Stimulated activated CD4-positive, alpha-beta T cell treated with anti-CD3 and anti-CD28 coated beads, Interleukin-12 subunit alpha, Interleukin-12 subunit beta, amount 100 ng/mL, for 48 hours (primary cell): ENCODE data around the gene MEDAG.

Experiments
- DNase-seq, 3 donors: peaks; one replicate each; pipeline ENCODE4 v3.0.0-alpha.2; 2020; ENCODE audit warnings: low read depth in 2 of 3, low spot score in 1 of 3

The MEDAG gene

GRCh38 chr13:30936971-30937370 lies 30.9 kb downstream of the MEDAG start:
- DNase-seq = no peak

- DNase-seq = no peak
These were observed 37.8 kb downstream of the MEDAG start for GRCh38 chr13:30943881-30944280.

GRCh38 chr13:30957258-30957943 lies 51.3 kb downstream of the MEDAG start:
- no peak for DNase-seq

GRCh38 chr13:30959678-30960077 lies 53.6 kb downstream of the MEDAG start:
- DNase-seq = no peak

- DNase-seq = no peak
These were observed 57.7 kb downstream of the MEDAG start for GRCh38 chr13:30963791-30964190.

- DNase-seq = no peak
These were observed 59.3 kb downstream of the MEDAG start for GRCh38 chr13:30965380-30965779.

- no peak for DNase-seq
These were observed 60.0 kb downstream of the MEDAG start for GRCh38 chr13:30966101-30966500.

- DNase-seq = no peak
These were observed 62.8 kb downstream of the MEDAG start for GRCh38 chr13:30968846-30969245.

- no peak for DNase-seq
These were observed 65.5 kb downstream of the MEDAG start for GRCh38 chr13:30971575-30971974.

- no peak for DNase-seq
These were observed 66.9 kb downstream of the MEDAG start for GRCh38 chr13:30972888-30973377.

GRCh38 chr13:30974350-30974749 lies 68.3 kb downstream of the MEDAG start:
- DNase-seq = no peak
